Fibroblast of skin of left quadriceps (primary cell): ENCODE data around the gene SNHG17.
"Not testable (repeated sequence)": the region's sequence is repeated elsewhere in the genome, so short reads cannot be mapped to it uniquely, and the experiment has no call there.

Experiments
- DNase-seq, 2 experiments: peaks; one replicate each; pipeline ENCODE4 v3.0.0-alpha.2; 2013; ENCODE audit warnings: low read depth in 2 of 2

The SNHG17 gene

DNA sequence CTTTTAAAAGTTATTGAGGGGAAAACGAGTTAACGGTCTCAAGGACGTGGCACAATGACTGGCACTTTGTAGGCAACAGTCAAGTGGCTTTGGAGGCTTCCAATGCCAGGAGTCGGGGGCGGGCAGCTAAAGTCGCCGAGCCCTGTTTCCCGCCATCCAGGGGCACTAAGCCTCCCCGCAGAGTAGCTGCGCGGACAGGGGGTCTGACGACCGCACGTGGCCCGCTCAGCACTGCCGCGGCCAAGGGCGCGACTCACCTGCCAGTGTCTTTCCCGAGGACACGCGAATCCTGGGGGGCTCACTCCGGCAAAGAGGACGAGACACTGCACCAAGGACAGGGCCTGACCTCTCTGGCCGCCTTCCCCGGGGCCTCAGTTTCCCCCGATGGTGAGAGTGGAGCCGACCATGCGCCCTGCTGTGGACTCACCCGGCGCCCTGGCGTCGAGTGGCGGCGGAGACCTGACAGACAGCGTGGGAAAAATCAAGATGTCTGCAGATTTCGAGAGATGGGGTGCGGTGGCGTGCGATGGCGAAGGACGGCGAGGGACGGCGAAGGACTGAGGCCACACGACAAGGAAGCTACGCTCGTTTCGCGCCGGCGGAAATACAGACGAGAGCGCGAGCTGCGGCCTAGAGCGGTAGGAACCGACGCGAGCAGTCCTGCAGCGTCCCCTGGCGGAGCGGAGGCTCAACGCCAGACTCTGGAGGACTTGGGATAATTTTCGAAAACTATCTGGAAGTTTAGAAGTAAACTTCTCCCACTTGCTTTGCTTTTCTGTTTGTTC, at the start of gene SNHG17:
Gene SNHG17 (minus strand): TSS at position 559 of the 785 bp plus-strand sequence.
- DNase-seq = peak; percentile 84 to 85

DNA sequence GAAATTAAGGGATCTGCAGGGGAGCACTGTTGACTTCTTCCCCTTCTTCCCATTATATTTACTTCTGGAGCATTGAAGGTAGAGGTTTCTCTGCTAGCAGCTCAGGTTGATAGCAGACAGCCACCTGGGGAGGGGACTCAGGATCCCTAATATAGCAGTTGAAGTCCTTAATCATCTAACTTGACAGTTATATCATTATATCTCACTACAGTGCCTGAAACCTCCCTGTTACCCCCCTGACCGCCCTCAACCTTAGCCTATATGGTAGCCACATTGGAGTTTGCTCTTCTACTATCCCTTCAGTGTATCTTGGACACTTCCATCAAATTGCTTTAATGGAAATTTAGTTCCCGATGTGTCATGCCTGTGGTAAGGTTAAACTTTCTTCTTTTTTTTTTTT, 44.5 kb upstream of the SNHG17 start:
- no peak for DNase-seq

DNA sequence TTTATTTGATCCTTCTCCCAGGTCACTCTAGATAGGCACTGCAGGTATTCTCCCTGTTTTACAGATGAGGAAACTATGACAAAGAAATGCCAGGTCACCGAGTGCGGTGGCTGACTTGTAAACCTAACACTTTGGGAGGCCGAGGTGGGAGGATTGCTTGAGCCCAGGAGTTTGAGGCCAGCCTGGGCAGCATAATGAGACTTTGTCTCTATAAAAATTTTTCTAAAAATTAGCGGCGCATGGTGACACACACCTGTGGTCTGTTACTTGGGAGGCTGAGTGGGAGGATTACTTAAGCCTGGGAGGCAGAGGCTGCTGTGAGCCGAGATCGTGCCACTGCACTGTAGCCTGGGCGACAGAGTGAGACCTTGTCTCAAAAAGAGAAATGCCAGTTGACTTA, 42.6 kb upstream of the SNHG17 start:
- no peak for DNase-seq

DNA sequence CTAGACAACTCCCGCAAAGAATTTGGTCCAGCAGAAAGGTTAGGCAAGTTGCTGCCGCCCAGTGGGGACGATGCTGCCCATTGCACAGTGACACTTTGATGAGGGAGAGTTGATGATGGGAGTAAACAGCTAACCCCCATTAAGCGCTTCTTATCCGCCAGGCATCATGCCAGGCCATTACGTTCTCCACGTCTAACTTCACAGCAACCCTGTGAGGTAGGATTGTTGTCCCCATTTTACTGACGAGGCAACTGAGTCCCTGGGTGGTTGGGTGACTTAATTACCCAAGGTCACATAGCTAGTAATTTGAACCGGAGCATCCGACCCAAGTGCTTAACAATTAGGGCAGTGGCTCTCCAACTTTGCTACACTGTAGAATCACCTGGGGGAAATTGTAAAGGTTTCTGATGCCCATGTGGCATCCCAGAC, 38.3 kb upstream of the SNHG17 start:
- no peak for DNase-seq

DNA sequence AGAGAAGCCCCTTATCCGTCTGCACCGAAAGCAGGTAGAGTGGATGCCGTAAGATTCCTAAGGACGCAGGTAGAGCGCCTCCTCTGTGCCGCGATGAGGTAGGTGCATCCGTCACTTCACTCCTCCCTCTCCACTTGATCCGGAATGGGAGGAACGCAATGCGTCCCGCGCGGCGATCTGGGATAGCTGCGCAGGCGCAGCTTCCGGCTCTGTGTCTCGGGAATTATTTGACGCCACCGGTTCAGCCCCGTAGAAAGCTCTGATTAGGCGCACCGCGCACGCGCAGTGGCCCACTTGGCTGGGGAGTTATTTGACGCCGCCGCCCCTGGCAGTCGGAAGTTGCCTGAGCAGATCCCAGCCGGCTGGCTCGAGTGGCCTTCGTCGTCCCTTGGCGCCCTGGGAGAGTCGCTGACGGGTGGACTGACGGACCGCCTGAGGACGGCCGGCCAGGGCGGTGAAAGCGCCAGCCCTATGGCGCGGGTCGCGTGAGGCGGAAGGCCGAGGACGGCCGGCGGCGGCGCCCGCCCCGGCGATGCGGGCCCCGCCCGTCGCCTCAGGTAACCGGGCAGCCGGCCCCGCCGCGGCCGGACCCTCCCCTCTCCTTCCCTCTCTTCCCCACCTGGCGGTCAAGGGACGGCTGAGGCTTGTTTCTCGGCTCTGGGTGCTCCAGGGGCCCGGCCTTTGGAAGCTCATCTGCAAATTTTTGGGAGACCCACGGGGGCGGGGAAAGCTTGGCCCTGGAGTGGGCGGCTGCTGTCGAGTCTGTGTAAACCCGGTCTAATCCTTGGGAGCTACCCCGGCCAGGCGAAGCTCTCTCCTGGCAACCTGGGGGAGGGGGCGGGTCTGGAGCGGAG, 37.6 kb upstream of the SNHG17 start, which contains the start of gene RALGAPB:
Gene RALGAPB (plus strand): TSS at position 331 of the 854 bp plus-strand sequence. CDS start 15,590 bp downstream, outside the sequence.
- DNase-seq = peak; percentile 93 to 94

DNA sequence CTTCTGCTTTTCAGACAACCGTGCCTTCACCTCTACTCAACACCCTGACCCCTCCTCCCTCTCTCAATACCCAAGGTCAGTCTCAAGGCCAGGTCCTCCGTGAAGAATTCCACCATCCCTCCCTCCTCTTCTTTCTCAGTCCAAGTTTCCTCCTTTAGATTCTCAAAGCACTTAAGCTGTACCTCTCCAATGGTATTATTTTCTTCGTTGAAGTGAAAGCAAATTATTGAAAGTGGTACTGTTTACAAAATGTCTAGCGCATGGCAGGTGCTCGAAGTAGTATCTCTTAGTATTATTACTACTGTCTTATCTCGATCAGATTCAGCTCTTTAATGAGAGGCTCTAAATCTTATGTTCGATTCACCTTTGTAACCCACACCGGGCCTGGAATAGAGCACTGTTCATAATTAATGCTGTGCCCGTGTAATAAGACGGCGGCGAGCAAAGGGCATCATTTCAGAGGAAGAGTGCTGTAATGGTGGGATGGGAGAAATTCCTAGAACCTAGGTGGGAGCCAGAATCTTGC, 36.9 kb upstream of the SNHG17 start:
- DNase-seq = no peak

DNA sequence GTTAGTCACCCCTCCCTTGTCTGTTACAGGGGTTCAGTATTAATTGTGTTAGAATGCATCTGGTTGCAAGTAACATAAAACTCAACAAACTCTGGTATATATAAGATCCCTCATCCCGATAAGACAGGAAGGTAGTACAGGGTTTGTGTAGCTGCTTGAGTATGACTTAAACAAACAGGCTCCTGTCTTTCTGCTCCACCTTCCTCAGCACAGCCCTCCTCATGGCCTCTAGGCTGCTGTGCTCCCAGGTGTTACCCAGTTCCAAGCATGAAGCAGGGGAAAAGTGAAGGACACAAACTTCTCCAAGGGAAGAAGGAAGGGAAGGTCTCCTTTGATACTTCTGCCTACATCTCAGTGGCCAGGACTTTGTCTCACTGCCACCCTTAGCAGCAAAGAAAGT, 36.1 kb upstream of the SNHG17 start:
- DNase-seq = no peak

DNA sequence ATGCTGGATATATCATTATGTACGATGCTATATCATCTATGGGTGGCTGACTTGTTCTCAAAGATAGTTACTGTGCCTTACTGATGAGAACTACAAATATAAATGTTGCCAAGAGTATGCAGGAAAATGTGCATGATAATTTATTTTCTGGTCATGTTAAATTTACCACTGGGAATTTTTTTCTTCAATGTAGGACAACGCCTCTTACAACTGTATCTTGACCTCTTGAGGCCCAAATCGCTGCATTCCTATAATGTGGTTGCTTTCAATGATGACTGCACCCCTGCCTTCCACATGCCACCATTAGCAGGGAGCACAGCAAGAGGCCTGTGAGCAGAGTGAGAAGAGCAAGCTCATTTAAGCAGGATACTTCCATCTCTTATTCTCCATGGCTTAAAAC, 31.9 kb upstream of the SNHG17 start:
- no peak for DNase-seq

DNA sequence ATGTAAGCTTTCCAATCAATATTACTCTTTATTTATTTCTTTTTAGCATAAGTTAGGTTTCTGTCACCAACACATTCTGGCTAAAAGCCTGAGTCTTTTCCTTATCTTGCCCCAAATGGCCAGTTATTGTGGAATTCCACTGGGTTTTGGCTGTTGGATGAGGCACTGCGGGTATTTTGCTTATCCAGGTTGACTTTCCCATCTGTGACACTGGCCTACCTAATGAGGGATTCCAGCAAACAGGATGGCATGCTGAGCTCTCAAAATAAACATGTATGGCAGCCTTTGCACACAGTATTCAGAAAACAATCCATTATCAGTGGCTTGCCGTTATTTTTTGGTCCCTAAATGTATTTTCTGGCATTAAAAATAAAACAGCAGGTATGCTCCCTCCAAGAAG, 31.0 kb upstream of the SNHG17 start:
- no peak for DNase-seq

DNA sequence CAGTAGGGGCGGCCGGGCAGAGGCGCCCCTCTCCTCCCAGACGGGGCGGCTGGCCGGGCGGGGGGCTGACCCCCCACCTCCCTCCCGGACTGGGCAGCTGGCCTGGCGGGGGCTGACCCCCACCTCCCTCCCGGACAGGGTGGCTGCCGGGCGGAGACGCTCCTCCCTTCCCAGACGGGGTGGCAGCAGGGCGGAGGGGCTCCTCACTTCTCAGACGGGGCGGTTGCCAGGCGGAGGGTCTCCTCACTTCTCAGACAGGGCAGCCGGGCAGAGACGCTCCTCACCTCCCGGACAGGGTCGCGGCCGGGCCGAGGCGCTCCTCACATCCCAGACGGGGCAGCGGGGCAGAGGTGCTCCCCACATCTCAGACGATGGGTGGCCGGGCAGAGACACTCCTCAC, 26.4 kb upstream of the SNHG17 start:
- DNase-seq = not testable (repeated sequence)

DNA sequence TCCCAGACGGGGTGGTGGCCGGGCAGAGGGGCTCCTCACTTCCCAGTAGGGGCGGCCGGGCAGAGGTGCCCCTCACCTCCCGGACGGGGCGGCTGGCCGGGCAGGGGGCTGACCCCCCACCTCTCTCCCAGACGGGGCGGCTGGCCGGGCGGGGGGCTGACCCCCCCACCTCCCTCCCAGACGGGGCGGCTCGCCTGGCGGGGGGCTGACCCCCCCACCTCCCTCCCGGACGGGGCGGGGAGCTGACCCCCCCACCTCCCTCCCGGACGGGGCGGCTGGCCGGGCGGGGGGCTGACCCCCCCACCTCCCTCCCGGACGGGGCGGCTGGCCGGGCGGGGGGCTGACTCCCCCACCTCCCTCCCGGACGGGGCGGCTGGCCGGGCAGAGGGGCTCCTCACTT, 26.0 kb upstream of the SNHG17 start:
- not testable (repeated sequence) for DNase-seq

DNA sequence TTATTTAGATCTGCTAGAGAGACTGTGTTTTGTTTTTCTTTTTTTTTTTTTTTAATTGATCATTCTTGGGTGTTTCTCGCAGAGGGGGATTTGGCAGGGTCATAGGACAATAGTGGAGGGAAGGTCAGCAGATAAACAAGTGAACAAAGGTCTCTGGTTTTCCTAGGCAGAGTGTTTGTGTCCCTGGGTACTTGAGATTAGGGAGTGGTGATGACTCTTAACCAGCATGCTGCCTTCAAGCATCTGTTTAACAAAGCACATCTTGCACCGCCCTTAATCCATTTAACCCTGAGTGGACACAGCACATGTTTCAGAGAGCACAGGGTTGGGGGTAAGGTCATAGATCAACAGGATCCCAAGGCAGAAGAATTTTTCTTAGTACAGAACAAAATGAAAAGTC, 25.5 kb upstream of the SNHG17 start:
- DNase-seq = not testable (repeated sequence)

DNA sequence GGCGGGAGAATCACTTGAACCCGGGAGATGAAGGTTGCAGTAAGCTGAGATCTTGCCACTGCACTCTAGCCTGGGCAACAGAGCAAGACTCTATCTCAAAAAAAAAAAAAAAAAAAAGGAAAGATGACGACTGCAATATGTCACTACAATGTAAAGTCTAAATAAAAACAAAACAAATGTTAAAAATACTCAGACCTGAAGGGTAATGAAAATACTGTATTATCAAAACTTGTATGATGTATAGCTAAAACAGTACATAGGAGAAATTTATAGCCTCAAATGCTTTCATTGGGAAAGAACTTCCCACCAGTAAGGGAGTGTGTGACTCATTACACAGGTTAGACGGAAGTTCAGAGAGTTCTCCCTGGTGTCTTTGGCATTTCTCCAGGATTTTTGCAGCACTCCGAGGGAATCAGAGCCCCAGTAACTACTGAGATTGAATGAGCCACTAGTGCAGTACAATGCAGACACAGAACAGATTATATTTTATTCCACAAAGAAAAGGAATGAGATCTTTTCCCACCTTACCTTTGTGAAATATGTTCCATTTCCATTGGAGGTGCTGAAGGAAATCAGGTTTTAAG, 25.0 kb upstream of the SNHG17 start:
- peak; percentile 57 to 60 for DNase-seq

DNA sequence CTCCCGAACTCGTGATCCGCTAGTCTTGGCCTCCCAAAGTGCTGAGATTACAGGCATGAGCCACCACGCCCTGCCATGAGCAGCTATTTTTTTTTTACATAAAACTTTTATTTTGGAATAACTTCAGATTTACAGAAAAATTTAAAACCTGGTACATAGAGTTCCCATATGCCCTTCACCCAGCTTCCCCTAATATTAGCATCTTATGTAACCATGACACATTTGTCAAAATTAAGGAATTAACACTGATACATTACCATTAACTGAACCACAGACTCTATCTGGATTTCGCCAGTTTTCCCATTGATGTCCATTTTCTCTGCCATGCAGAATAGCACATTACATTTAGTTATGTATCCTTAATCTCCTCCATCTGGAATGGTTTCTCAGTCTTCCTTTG, 23.2 kb upstream of the SNHG17 start:
- no peak for DNase-seq

DNA sequence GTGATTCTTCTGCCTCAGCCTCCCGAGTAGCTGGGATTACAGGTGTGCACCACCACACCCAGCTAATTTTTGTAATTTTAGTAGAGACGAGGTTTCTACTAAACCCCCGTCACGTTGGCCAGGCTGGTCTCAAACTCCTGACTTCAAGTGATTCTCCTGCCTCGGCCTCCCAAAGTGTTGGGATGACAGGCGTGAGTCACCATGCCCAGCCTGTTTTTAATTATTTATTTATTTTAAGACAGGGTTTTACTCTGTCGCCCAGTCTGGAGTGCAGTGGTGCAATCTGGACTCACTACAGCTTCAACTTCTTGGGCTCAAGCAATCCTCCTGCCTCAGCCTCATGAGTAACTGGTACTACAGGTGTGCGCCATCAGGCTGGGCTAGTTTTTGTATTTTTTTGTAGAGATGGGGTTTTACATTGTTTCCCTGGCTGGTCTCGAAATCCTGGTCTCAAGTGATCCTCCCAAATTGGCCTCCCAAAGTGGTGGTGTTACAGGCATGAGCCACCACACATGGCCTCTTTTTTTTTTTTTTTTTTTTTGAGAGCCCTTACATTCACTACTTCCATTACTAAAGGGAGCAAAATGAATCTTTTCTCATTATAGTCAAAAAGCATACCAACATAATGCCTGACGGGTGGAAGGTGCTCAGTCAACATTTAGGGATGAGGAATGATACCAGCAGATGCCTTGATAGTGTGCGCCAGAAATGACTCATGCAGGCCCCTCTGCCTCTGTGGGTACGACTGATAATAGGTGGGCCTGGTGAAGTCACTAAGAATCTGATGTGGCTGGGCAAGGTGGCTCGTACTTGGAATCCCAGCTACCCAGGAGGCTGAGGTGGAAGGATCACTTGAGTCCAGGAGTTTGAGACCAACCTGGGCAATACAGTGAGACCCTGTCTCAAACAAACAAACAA, 19.7 kb upstream of the SNHG17 start:
- no peak for DNase-seq

DNA sequence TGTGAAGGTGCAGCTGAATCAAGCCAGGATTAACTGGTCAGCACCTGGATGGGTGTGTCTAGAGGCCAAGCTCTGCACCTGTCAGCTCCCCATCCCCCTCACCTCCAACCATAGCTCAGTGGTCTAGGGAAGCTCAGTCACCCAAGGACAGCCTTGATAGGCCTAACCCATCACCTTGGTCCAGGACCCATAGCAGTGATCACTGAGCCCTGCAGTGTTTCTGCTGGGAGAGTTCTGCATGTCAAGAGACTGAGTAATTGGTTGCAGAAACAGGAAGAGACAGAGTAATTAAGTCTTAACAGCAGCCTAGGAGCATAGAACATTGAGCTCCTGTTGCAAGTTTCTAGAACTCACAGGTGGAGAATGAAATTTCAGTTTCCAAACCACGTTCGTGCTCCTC, 18.8 kb upstream of the SNHG17 start:
- no peak for DNase-seq

DNA sequence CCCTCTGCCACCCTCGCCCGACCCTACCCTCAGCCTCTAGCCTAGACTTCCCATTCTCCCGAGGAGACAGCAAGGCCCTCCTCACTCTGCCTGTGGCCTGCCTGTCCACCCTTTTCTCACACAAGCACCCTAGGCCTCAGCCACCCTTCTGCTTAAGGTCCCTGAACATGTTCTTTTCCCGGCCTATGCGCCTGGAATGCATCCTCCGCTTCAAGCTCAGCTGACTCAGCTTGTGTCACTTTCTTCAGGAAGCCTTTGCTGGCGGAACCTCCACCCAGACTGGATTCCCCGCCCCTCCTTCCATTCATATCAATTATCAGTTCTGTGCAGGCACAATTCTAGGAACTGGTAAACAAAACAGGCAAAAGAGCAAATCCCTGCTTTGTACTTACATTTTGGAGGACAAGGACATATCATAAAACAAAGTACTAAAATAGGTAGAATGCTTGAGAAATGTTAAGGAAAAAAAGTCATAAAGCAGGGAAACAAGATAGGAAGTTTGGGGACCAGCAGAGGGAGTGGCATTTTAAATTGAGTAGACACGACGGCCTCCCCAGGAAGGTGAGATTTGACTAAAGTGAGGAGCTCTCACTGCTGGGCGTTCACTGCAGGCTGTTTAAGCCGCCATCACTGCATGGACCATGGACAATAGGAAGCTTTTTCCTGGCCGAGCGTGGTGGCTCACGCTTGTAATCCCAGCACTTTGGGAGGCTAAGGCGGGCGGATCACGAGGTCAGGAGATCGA, 17.9 kb upstream of the SNHG17 start:
- DNase-seq = no peak

DNA sequence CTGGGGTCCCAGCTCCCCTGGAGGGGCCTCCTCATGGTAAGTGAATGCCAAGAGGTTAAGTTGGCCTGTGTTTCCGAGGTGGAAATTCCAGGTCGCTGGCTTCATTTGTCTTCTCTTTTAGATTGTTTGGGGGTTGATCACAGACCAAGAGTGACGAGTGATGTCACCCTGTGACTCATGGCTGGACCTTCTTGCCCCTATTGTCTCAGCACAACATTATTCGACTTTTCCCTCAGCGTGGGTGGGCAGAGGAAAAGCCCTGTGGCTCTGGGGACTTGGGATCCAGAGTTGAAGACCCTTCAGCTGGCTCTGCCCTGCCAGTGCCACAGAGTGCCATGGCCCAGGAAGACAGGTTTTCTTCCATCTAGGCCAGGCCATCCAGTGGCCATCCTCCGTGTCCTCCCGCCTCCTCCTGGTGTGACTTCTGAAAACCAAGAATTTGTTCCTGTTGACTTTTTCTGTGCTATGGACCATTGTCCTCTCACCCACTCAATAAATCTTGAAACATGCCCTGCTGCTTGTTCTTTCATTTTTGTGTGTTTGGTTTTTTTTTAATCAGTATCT, 15.4 kb upstream of the SNHG17 start:
- DNase-seq = no peak

DNA sequence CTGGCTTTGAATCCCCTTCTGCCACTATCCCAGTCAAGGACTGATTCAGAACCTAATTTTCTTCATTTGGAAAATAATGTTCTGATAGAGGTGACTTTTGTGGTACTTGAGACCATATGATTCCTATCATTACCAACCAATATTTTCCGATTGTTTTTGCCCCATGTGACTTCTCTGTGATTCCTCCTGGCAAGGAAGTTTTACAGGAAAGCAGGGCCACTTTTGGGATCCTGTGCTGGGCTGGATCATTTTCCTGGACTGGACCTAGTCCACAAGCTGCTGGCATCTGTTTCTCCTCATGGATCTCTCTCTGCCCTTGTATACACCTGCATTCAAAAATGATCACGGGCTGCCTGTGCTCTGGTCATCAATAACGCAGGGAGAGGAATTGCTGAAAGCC, 13.9 kb upstream of the SNHG17 start:
- no peak for DNase-seq
